ENCODE measurements around the gene PHOX2B.

- TF ChIP-seq NFRKB (IDR thresholded peaks at IDR 0.05) (no peak), EP300 (IDR thresholded peaks at IDR 0.05; ENCODE audit: low read depth in 2 of 2, low read length in 2 of 2) (no peak), EP300 (CRISPR knock-in tag; IDR thresholded peaks at IDR 0.05; ENCODE audit: borderline replicate concordance) (no peak), SRF (IDR thresholded peaks at IDR 0.05; ENCODE audit: low read depth, low read length) (no peak), SUZ12 (IDR thresholded peaks at IDR 0.05; ENCODE audit: low read depth, low read length) (no peak), ATF2 (CRISPR knock-in tag; IDR thresholded peaks at IDR 0.05) (no peak), E2F2 (CRISPR knock-in tag; IDR thresholded peaks at IDR 0.05; ENCODE audit: borderline replicate concordance) (no peak), MXD1 (CRISPR knock-in tag; IDR thresholded peaks at IDR 0.05) (no peak), POLR2AphosphoS5 (IDR thresholded peaks at IDR 0.05; ENCODE audit: low read depth, low read length) (no peak), KLF11 (CRISPR knock-in tag; IDR thresholded peaks at IDR 0.05) (no peak), BHLHE40 (IDR thresholded peaks at IDR 0.05; ENCODE audit: low read length) (no peak), MYPOP (CRISPR knock-in tag; IDR thresholded peaks at IDR 0.05) (no peak)
Measured at GRCh38 chr4:41696131-41696530, 52.4 kb downstream of the PHOX2B start.

Measured in HepG2 (cell line).